NCI-H524 treated with DMSO at 0.1 percent for 48 hours (cell line): ENCODE measurements around the gene PCDHB9.
"Not testable (repeated sequence)": the region's sequence is repeated elsewhere in the genome, so short reads cannot be mapped to it uniquely, and the experiment has no call there.

Source experiments
- DNase-seq: peaks from one replicate; lab custom pipeline; 2025; lab: John Stamatoyannopoulos, UW

The PCDHB9 gene

DNA sequence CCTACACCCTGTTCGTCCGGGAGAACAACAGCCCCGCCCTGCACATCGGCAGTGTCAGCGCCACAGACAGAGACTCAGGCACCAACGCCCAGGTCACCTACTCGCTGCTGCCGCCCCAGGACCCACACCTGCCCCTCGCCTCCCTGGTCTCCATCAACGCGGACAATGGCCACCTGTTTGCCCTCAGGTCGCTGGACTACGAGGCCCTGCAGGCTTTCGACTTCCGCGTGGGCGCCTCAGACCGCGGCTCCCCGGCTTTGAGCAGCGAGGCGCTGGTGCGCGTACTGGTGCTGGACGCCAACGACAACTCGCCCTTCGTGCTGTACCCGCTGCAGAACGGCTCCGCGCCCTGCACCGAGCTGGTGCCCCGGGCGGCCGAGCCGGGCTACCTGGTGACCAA lies 1.7 kb downstream of the PCDHB9 start:
- not testable (repeated sequence) for DNase-seq

DNA sequence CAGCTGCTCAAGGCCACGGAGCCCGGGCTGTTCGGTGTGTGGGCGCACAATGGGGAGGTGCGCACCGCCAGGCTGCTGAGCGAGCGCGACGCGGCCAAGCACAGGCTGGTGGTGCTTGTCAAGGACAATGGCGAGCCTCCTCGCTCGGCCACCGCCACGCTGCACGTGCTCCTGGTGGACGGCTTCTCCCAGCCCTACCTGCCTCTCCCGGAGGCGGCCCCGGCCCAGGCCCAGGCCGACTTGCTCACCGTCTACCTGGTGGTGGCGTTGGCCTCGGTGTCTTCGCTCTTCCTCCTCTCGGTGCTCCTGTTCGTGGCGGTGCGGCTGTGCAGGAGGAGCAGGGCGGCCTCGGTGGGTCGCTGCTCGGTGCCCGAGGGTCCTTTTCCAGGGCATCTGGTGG lies 2.2 kb downstream of the PCDHB9 start:
- DNase-seq: not testable (repeated sequence)

DNA sequence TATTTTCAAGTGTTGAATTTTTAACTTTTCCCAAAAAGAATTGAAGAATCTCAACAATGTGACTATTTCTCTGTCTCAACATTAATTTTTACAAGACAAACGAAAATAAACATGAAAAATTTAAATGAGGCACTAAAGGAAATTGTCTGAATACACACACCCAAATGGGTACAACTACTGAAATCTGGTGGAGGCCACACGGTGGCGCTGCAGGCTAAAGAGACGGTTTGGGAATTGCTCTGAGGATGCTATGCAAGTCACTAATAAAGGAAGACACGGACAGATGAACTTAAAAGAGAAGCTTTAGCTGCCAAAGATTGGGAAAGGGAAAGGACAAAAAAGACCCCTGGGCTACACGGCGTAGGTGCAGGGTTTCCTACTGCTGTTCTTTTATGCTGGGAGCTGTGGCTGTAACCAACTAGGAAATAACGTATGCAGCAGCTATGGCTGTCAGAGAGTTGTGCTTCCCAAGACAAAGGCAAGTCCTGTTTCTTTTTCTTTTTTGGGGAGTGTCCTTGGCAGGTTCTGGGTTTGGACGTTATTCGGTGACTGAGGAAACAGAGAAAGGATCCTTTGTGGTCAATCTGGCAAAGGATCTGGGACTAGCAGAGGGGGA lies 5.3 kb downstream of the PCDHB9 start, which contains the start of gene PCDHB10:
TSS of gene PCDHB10 (plus strand) at position 244 of the 616 bp plus-strand sequence. CDS start at position 444, 200 bp downstream.
- no peak for DNase-seq

DNA sequence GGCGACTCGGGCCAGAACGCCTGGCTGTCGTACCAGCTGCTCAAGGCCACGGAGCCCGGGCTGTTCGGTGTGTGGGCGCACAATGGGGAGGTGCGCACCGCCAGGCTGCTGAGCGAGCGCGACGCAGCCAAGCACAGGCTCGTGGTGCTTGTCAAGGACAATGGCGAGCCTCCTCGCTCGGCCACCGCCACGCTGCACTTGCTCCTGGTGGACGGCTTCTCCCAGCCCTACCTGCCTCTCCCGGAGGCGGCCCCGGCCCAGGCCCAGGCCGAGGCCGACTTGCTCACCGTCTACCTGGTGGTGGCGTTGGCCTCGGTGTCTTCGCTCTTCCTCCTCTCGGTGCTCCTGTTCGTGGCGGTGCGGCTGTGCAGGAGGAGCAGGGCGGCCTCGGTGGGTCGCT lies 7.4 kb downstream of the PCDHB9 start:
- not testable (repeated sequence) for DNase-seq

DNA sequence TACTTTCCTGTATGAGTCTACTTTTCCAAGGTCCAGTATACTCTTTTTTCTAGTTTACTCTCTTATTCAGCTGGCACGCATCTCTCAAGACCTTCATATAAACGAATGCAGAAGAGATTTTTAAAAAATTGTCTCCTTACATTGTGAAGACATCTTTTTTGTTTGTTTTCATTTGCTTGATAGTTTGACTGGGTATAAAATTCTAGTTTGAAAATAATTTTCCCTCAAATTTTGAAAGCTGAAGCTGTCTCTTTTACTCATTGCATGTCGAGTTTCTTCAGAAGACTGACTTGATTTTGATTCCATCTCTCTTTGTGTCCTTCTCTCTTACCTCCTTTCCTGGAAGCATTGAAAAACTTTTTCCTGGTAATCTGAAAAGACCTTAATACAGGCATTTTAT lies 9.4 kb downstream of the PCDHB9 start:
- DNase-seq: no peak

DNA sequence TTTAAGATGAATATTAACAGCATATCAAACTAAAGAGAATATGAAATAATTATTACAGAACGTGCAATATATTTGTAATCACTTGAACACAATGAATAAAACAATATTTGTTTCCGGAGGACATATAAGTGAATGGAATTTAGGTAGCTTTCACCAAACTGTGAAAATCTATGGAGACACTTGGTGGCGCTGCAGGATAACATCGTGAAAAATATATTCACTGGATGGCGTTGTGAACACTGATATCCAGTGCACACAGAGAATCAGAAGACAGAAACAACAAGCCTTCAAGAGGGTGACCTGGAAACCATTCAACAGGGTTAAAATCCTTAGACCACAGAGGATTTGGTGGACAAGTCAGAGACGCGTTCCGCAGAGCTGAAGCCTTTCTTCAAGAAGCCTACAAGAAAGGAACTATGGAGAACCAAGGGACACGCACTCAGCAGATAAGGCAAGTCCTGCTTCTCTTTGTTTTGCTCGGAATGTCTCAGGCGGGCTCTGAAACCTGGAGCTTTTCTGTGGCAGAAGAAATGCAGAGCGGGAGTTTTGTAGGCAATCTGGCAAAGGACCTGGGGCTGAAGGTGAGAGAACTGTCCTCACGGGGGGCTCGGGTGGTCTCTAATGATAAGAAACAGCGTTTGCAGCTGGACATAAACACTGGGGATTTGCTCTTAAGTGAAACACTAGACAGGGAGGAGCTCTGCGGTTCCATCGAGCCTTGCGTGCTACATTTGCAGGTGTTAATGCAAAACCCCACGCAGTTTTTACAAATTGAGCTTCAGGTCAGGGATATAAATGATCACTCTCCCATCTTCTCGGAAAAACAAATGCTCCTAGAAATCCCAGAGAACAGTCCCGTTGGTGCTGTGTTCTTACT lies 12.6 kb downstream of the PCDHB9 start, which contains the start of gene PCDHB11:
TSS of gene PCDHB11 (plus strand) at position 269 of the 877 bp plus-strand sequence. CDS start at position 417, 148 bp downstream.
- DNase-seq: no peak

DNA sequence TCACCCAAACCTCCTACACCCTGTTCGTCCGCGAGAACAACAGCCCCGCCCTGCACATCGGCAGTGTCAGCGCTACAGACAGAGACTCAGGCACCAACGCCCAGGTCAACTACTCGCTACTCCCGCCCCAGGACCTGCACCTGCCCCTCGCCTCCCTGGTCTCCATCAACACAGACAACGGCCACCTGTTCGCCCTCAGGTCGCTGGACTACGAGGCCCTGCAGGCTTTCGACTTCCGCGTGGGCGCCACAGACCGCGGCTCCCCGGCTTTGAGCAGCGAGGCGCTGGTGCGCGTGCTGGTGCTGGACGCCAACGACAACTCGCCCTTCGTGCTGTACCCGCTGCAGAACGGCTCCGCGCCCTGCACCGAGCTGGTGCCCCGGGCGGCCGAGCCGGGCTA lies 14.2 kb downstream of the PCDHB9 start:
- DNase-seq: not testable (repeated sequence)

DNA sequence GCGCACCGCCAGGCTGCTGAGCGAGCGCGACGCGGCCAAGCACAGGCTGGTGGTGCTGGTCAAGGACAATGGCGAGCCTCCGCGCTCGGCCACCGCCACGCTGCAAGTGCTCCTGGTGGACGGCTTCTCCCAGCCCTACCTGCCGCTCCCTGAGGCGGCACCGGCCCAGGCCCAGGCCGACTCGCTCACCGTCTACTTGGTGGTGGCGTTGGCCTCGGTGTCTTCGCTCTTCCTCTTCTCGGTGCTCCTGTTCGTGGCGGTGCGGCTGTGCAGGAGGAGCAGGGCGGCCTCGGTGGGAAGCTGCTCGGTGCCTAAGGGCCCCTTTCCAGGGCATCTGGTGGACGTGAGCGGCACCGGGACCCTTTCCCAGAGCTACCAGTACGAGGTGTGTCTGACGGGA lies 14.7 kb downstream of the PCDHB9 start:
- DNase-seq: not testable (repeated sequence)

DNA sequence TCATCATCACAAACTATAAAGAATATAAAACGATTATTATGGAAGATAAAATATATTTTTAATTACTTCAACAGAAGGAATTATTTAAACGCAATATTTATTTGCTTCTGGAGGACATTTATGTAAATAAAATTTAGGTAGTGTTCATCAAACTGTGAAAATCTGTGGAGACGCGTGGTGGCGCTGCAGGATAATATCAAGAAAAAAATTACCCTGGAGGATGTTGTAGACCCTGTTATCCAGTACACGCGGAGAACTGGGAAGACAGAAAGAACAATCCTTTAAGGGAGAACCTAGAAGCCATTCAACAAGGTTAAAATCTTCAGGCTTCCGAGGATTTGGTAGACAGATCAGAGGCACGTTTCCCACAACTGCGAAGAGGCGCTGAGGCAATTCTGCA lies 21.5 kb downstream of the PCDHB9 start, which contains the start of gene PCDHB12:
TSS of gene PCDHB12 (plus strand) at position 242 of the 400 bp plus-strand sequence. CDS start 189 bp downstream, outside the sequence.
- no peak for DNase-seq

DNA sequence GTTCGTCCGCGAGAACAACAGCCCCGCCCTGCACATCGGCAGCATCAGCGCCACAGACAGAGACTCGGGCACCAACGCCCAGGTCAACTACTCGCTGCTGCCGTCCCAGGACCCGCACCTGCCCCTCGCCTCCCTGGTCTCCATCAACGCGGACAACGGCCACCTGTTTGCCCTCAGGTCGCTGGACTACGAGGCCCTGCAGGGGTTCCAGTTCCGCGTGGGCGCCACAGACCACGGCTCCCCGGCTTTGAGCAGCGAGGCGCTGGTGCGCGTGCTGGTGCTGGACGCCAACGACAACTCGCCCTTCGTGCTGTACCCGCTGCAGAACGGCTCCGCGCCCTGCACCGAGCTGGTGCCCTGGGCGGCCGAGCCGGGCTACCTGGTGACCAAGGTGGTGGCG lies 23.3 kb downstream of the PCDHB9 start:
- not testable (repeated sequence) for DNase-seq

DNA sequence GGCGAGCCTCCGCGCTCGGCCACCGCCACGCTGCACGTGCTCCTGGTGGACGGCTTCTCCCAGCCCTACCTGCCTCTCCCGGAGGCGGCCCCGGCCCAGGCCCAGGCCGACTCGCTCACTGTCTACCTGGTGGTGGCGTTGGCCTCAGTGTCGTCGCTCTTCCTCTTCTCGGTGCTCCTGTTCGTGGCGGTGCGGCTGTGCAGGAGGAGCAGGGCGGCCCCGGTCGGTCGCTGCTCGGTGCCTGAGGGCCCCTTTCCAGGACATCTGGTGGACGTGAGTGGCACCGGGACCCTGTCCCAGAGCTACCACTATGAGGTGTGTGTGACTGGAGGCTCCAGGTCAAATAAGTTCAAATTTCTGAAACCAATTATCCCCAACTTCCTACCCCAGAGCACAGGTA lies 23.9 kb downstream of the PCDHB9 start:
- DNase-seq: not testable (repeated sequence)

DNA sequence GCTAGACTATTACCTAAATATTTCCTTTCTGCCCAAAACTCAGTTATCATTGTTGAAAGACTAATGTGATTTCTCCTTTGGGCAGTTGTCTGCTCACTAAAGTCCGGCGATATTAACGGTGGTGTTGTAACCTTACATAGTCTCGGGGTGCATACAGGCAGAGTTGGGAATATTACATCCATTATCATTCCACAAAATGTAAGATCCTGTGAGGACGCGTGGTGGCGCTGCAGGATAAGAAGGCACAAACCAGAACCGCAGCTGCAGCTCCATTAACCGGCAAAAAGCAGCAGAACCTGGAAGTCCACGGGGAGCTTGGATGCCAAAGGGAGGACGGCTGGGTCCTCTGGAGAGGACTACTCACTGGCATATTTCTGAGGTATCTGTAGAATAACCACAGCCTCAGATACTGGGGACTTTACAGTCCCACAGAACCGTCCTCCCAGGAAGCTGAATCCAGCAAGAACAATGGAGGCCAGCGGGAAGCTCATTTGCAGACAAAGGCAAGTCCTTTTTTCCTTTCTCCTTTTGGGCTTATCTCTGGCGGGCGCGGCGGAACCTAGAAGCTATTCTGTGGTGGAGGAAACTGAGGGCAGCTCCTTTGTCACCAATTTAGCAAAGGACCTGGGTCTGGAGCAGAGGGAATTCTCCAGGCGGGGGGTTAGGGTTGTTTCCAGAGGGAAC lies 26.8 kb downstream of the PCDHB9 start, which contains the start of gene PCDHB13:
TSS of gene PCDHB13 (plus strand) at position 264 of the 684 bp plus-strand sequence. CDS start at position 469, 205 bp downstream.
- not testable (repeated sequence) for DNase-seq

DNA sequence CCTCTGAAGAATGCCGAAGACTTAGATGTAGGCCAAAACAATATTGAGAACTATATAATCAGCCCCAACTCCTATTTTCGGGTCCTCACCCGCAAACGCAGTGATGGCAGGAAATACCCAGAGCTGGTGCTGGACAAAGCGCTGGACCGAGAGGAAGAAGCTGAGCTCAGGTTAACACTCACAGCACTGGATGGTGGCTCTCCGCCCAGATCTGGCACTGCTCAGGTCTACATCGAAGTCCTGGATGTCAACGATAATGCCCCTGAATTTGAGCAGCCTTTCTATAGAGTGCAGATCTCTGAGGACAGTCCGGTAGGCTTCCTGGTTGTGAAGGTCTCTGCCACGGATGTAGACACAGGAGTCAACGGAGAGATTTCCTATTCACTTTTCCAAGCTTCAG lies 27.6 kb downstream of the PCDHB9 start:
- not testable (repeated sequence) for DNase-seq

DNA sequence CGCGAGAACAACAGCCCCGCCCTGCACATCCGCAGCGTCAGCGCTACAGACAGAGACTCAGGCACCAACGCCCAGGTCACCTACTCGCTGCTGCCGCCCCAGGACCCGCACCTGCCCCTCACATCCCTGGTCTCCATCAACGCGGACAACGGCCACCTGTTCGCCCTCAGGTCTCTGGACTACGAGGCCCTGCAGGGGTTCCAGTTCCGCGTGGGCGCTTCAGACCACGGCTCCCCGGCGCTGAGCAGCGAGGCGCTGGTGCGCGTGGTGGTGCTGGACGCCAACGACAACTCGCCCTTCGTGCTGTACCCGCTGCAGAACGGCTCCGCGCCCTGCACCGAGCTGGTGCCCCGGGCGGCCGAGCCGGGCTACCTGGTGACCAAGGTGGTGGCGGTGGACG lies 28.5 kb downstream of the PCDHB9 start:
- DNase-seq: not testable (repeated sequence)

DNA sequence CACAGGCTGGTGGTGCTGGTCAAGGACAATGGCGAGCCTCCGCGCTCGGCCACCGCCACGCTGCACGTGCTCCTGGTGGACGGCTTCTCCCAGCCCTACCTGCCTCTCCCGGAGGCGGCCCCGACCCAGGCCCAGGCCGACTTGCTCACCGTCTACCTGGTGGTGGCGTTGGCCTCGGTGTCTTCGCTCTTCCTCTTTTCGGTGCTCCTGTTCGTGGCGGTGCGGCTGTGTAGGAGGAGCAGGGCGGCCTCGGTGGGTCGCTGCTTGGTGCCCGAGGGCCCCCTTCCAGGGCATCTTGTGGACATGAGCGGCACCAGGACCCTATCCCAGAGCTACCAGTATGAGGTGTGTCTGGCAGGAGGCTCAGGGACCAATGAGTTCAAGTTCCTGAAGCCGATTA lies 29.1 kb downstream of the PCDHB9 start:
- not testable (repeated sequence) for DNase-seq

DNA sequence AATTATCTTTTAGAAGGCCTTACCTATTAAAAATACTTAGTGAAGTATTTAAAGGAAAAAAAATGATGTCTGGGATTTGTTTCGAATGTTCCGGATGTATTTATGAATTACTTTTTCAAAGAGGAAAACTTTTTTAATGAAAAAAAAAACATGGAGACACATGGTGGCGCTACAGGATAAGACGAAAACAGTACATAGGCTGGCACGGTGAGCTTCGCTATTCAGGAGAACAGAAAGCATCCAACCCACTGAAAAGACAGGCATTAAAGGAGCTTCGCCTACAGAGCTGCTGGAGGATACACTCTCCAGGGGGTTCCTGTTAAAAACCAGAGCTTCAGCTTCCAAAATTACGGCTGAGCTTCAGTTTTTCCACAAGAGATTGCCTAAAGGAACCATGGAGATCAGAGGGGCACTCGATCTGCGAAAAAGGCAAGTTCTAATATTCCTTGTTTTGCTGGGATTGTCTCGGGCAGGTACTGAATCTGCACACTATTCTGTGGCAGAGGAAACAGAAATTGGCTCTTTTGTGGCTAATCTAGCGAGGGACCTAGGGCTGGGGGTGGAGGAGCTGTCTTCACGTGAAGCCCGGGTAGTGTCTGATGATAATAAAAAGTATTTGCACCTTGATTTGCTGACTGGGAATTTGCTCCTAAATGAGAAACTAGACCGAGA lies 36.3 kb downstream of the PCDHB9 start, which contains the start of gene PCDHB14:
TSS of gene PCDHB14 (plus strand) at position 232 of the 672 bp plus-strand sequence. CDS start at position 395, 163 bp downstream.
- DNase-seq: no peak

DNA sequence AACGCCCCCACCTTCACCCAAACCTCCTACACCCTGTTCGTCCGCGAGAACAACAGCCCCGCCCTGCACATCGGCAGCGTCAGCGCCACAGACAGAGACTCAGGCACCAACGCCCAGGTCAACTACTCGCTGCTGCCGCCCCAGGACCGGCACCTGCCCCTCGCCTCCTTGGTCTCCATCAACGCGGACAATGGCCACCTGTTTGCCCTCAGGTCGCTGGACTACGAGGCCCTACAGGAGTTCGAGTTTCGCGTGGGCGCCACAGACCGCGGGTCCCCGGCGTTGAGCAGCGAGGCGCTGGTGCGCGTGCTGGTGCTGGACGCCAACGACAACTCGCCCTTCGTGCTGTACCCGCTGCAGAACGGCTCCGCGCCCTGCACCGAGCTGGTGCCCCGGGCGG lies 37.9 kb downstream of the PCDHB9 start:
- not testable (repeated sequence) for DNase-seq

DNA sequence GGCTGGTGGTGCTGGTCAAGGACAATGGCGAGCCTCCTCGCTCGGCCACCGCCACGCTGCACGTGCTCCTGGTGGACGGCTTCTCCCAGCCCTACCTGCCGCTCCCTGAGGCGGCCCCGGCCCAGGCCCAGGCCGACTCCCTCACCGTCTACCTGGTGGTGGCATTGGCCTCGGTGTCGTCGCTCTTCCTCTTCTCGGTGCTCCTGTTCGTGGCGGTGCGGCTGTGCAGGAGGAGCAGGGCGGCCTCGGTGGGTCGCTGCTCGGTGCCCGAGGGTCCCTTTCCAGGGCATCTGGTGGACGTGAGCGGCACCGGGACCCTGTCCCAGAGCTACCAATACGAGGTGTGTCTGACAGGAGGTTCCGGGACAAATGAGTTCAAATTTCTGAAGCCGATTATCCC lies 38.5 kb downstream of the PCDHB9 start:
- DNase-seq: not testable (repeated sequence)

DNA sequence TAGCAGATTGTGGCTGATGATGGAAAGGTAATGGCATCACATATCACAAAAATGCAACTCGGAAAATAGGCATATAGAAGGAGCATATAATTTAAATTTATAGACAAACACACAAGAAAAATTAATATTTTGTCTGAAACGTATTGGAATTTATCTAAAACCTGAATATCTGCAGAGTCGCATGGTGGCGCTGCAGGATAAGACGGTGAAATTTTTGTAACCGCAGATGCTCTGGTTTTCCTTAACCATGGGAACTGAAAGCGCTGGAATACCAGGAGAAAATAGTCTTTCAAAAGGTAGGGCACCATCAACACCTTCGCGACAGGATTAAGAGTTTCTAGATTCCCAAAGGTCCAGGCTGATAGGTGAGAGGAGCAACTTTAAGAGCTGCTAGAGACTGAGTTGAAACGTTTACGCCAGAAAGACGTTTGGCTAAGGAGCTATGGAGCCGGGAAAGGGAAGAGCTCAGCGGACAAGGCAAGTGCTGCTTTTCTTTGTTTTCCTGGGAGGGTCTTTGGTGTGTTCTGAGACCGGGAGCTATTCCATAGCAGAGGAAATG lies 47.2 kb downstream of the PCDHB9 start:
- DNase-seq: no peak

DNA sequence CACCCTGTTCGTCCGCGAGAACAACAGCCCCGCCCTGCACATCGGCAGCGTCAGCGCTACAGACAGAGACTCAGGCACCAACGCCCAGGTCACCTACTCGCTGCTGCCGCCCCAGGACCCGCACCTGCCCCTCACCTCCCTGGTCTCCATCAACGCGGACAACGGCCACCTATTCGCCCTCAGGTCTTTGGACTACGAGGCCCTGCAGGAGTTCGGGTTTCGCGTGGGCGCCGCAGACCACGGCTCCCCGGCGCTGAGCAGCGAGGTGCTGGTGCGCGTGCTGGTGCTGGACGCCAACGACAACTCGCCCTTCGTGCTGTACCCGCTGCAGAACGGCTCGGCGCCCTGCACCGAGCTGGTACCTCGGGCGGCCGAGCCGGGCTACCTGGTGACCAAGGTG lies 49.0 kb downstream of the PCDHB9 start:
- not testable (repeated sequence) for DNase-seq
